Ovary (tissue), 9 donors: ENCODE measurements around the gene CTBP2. TPM values are rescaled to one million over a fixed set of nuclear protein-coding genes. Genes with fewer than 3 reads are reported as not detected.

Experiments
- DNase-seq, 5 donors: peaks; one replicate each; pipeline ENCODE4 v3.0.0-alpha.2; 2019 to 2020
- H3K27ac ChIP-seq, 2 donors: fragments of 200-600 bp; one replicate each; pipeline versions ENCODE4 v1.5.1 to v1.8.0; 2019 to 2022
- H3K27me3 ChIP-seq: fragments of 200-600 bp; one replicate; pipeline ENCODE4 v1.8.0; 2022
- H3K36me3 ChIP-seq: fragments of 200-600 bp; sonication (generic); one replicate; pipeline ENCODE4 v1.5.1; 2019
- H3K4me1 ChIP-seq: one replicate; pipeline ENCODE4 v1.8.1; 2013; ENCODE audit warnings: mild to moderate bottlenecking, moderate library complexity; ENCODE audit not compliant: insufficient read depth
- H3K4me3 ChIP-seq: fragments of 200-600 bp; sonication (generic); one replicate; pipeline ENCODE4 v1.5.1; 2017
- H3K9me3 ChIP-seq, 2 donors: fragments of 200-600 bp in 1 of 2; sonication (generic) in 1 of 2; one replicate each; pipeline versions ENCODE4 v1.5.1 to v1.8.1; 2013 to 2019; ENCODE audit warnings: mild to moderate bottlenecking in 1 of 2, moderate library complexity in 1 of 2
- CTCF ChIP-seq, 3 donors: fragments of 450-650 bp in 2 of 3; fragments of 200-600 bp in 1 of 3; IDR thresholded peaks; one replicate each; pipeline versions ENCODE4 v1.5.1 to v1.8.0; 2016 to 2022; ENCODE audit warnings: antibody characterized with exemption in 3 of 3, mild to moderate bottlenecking in 1 of 3
- EP300 ChIP-seq: sonication (generic); formaldehyde crosslinking; IDR thresholded peaks from one replicate; pipeline ENCODE4 v1.6.1; 2017; ENCODE audit warnings: antibody characterized with exemption
- POLR2A ChIP-seq: fragments of 450-650 bp; IDR thresholded peaks from one replicate; pipeline ENCODE4 v1.6.1; 2017; ENCODE audit warnings: antibody characterized with exemption, mild to moderate bottlenecking, moderate library complexity
- WGBS, 3 donors: extraction: QIAGEN DNeasy Blood & Tissue Kit in 1 of 3; methylation state at CpG; one replicate each; pipeline versions ENCODE4 v1.1.5 to v1.1.7; 2013 to 2017; 5-methylcytosine and 5-hydroxymethylcytosine counted together
- intact Hi-C, 4 donors: fragments of 100-400 bp; cut with DNase I; formaldehyde crosslinking; loops; one replicate each; pipeline versions ENCODE4 v1.11.0 to v1.15.1; 2022 to 2023
- polyA plus RNA-seq, 2 donors: library from polyadenylated mRNA; stranded (reverse); fragments of 200-250 nt in 1 of 2; fragments of 350-450 nt in 1 of 2; fragmentation: Illumina TruSeq in 1 of 2; extraction: RNeasy Lipid Tissue Mini Kit (QIAGEN cat#74804) in 1 of 2; gene quantifications; one replicate each; pipeline ENCODE4 v1.2.3, GENCODE V29; 2013 to 2014
- total RNA-seq, 7 donors: library from RNA; depleted of rRNA in 2 of 7; stranded (reverse); fragments of >200 nt in 2 of 7; fragmentation: NEBNext Ultra II Directional in 3 of 7; extraction: Animal tissue kit (Norgen Biotek cat#: 25700) in 3 of 7; gene quantifications; one replicate each; pipeline versions ENCODE4 v1.1.0 to v1.2.4, GENCODE V29; 2016 to 2023
- donor health status: DM: no; HTN: no; CAD: no; lungs with moderate emphysema.
- donor health status: DM: no; HTN: no; CAD: no.
- donor health status: Bipolar disorder and iron deficiency.
- donor health status: DM: yes; HTN: yes; CAD: no.
- donor health status: DM: no; HTN: no; CAD: no.
- donor health status: DM: yes; HTN: yes; CAD: no.

CTBP2 gene
- total and polyA plus RNA-seq, 9 donors: 25.3 to 107 (median 69.5) TPM

GRCh38 chr10:125177641-125178640, 17.6 kb upstream of the CTBP2 start:
- peak in 1 of 5 donors; percentile 4 for DNase-seq
- no peak overlapping the region for H3K27ac ChIP-seq
- H3K36me3 ChIP-seq: no peaks in the 10 kb centered on the region
- no peaks in the 10 kb centered on the region for H3K9me3 ChIP-seq
- intact Hi-C loops: no loop called here
- 67 to 73% (median 69%) methylated on average over 14 of the region's 14 CpGs for WGBS, 3 donors
- no peak for TF ChIP-seq CTCF (IDR thresholded peaks at IDR 0.05)
- no peak for TF ChIP-seq POLR2A
- no peak for TF ChIP-seq EP300
- H3K4me3 ChIP-seq: no peak overlapping the region
- no peaks in the 10 kb centered on the region for H3K27me3 ChIP-seq
- H3K4me1 ChIP-seq: no peaks in the 10 kb centered on the region

GRCh38 chr10:125175807-125176206, 15.4 kb upstream of the CTBP2 start:
- Histone ChIP-seq H3K4me3 (no peak overlapping the region), H3K36me3 (no peaks in the 10 kb centered on the region), H3K27me3 (no peaks in the 10 kb centered on the region), H3K27ac (no peak overlapping the region), H3K4me1 (no peaks in the 10 kb centered on the region), H3K9me3 (no peaks in the 10 kb centered on the region)
- TF ChIP-seq EP300: no peak
- TF ChIP-seq CTCF (IDR thresholded peaks at IDR 0.05): no peak
- TF ChIP-seq POLR2A: no peak
- DNase-seq: no peak
- 15 to 38% (median 15%) methylated on average over 8 of the region's 8 CpGs for WGBS, 3 donors
- intact Hi-C loops: no loop called here

- Histone ChIP-seq H3K36me3 (no peaks in the 10 kb centered on the region), H3K27me3 (no peaks in the 10 kb centered on the region), H3K9me3 (no peaks in the 10 kb centered on the region), H3K4me3 (no peak overlapping the region), H3K4me1 (no peaks in the 10 kb centered on the region), H3K27ac (no peak overlapping the region)
- intact Hi-C loops: no loop called here
- no peak for DNase-seq
- TF ChIP-seq EP300 (no peak), POLR2A (no peak), CTCF (IDR thresholded peaks at IDR 0.05) (no peak)
- 69 to 79% (median 76%) methylated on average over 9 of the region's 9 CpGs for whole genome bisulfite sequencing, 3 donors
Observed at GRCh38 chr10:125174360-125174759, 14.0 kb upstream of the CTBP2 start.

GRCh38 chr10:125172694-125173093, 12.3 kb upstream of the CTBP2 start:
- Histone ChIP-seq H3K9me3 (no peaks in the 10 kb centered on the region), H3K27ac (no peak overlapping the region), H3K36me3 (no peaks in the 10 kb centered on the region), H3K4me3 (no peak overlapping the region), H3K27me3 (no peaks in the 10 kb centered on the region), H3K4me1 (no peaks in the 10 kb centered on the region)
- WGBS, 3 donors: 91 to 94% (median 94%) methylated on average over 9 of the region's 9 CpGs
- TF ChIP-seq CTCF (IDR thresholded peaks at IDR 0.05) (no peak), POLR2A (no peak), EP300 (no peak)
- DNase-seq: peak in 1 of 5 donors; percentile 2
- intact Hi-C loops: no loop called here
